HG03457 (cell line): ENCODE results near the gene IL3RA.
"Not testable (repeated sequence)": the region's sequence is repeated elsewhere in the genome, so short reads cannot be mapped to it uniquely, and the experiment has no call there.

Source experiments
- ATAC-seq: cut with Tn5 transposase; IDR thresholded peaks from one replicate; pipeline ENCODE4 v1.9.1; 2021; ENCODE audit warnings: moderate number of reproducible peaks; ENCODE audit not compliant: unreplicated experiment

Gene IL3RA

GRCh38 chrX:1336331-1336943, at the start of gene IL3RA:
TSS of gene IL3RA (plus strand) at chrX:1336785. CDS start at chrX:1341766, 4,981 bp downstream.
- ATAC-seq, result peak; percentile 50

- no peak for ATAC-seq
Measured at GRCh38 chrX:1289535-1289934, 47.0 kb upstream of the IL3RA start.

DNA sequence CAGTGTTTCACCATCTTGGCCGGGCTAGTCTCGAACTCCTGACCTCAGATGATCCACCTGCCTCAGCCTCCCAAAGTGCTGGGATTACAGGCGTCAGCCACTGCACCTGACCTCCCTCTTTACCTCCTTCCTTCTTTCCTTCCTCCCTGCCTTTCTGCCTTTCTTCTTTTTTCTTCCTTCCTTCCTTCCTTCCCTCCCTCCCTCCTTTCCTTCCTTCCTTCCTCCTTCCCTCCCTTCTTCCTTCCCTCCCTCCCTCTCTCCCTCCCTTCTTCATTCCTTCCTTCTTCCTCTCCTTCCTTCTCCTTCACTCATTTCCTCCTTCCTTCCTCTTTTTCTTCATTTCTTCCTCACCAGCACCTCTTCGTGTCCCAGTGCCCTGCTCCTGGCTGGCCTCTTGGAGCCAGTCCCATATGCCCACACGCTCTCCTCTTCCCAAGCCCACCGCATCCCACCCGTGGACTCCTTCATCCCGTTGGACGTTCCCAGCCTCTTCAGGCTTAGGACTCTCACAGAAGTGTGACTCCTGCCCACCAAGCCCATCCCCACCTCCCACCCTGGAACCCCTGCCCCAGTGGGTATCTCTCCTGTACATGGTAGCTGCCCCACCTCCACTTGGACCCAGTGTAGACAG, 45.4 kb upstream of the IL3RA start:
- ATAC-seq, result no peak

DNA sequence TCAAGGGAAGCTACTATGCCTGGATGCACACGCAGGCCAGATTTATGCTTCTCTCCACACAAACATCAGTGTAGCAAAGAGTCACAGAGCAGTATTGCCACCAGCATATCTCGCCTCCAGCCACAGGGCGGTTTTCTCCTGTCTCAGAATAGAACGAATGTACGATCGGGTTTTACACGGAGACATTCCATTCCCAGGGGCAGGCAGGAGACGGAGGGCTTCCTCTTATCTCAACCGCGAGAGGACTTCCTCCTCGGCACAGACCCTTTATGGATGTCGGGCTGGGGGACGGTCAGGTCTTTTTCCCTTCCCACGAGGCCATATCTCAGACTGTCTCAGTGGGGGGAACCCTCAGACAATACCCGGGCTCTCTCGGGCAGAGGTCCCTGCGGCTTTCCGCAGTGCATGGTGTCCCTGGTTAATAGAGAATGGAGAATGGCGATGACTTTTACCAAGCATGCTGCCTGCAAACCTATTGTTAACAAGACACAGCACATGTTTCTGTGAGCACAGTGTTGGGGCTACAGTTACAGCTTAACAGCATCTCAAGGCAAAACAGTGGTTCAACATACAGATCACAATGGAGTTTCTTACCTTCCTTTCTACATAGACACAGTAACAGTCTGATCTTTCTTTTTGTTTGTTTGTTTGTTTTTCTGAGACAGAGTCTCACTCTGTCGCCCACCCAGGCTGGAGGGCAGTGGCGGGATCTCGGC, 43.9 kb upstream of the IL3RA start:
- no peak for ATAC-seq

GRCh38 chrX:1294301-1295067, 42.1 kb upstream of the IL3RA start:
- no peak for ATAC-seq

GRCh38 chrX:1295550-1295949, 41.0 kb upstream of the IL3RA start:
- ATAC-seq, result no peak

- not testable (repeated sequence) for ATAC-seq
Measured at GRCh38 chrX:1297591-1297990, 39.0 kb upstream of the IL3RA start.

DNA sequence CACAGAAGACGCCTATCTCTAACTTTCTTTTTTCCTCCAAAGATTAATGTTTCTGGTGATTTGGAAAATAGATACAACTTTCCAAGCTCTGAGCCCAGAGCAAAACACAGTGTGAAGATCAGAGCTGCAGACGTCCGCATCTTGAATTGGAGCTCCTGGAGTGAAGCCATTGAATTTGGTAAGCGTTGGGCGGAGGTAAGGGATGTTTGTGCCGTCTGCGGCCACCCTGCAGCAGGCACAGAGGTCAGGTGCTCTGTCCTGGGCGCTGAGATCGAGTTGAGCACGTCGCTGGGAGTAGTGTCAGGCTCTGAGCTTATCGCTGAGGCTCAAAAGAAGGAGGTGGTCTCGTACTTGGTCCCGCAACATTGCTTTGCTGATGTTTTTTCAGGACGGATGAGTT, 36.1 kb upstream of the IL3RA start:
- ATAC-seq, result no peak

DNA sequence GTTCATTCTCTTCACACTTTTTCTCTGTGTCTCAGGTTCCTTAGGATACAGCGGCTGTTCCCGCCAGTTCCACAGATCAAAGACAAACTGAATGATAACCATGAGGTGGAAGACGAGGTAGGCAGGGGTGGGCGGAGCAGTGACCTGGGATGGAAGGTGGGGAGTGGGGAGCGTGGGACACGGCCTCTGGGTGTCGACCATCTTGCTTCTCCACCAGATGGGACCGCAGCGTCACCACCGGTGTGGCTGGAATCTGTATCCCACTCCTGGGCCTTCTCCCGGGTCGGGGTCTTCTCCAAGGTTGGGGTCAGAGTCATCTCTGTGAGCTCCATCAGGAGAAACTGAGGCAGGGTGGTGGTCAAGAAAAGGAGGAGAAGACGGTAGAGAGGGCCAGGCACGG, 31.2 kb upstream of the IL3RA start:
- no peak for ATAC-seq

DNA sequence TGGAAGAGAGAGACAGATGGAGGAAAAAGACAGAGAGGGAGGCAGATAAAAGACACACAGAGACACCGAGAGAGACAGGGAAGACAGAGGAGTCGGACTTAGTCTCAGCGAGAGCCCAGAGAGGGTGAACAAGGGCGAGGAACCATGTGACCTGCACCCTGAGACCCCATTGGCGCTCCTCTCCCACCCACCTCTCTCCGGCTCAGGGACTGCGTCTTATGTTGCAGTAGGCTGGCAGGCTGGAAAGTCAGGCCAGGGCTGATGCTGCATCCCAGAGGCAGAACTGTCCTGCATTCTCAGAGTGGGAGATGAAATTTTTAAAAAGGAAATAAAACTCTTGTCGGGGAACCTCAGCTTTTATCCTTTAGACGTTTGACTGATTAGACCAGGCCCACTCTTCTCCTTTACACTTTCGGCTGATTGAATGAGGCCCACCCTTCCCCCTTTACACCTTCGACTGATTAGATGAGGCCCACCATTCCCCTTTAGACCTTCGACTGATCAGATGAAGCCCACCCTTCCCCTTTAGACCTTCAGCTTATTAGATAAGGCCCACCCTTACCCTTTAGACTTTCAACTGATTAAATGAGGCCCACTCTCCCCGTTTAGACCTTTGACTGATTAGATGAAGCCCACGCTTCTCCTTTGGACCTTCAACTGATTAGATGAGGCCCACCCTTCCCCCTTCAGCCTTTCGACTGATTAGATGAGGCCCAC, 29.5 kb upstream of the IL3RA start:
- no peak for ATAC-seq

- no peak for ATAC-seq
Measured at GRCh38 chrX:1307626-1308340, 28.8 kb upstream of the IL3RA start.

GRCh38 chrX:1308476-1308875, 28.1 kb upstream of the IL3RA start:
- no peak for ATAC-seq

DNA sequence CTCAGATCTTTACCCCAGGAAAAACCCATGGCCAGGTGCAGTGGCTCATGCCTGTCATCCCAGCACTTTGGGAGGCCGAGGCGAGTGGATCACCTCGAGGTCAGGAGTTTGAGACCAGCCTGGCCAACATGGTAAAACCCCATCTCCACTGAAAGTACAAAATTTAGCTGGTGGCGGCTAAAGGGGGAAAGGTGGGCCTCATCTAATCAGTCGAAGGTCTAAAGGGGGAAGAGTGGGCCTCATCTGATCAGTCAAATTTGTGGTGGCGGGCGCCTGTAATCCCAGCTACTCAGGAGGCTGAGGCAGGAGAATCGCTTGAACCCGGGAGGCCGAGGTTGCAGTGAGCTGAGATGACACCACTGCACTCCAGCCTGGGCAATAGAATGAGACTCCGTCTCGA, 27.7 kb upstream of the IL3RA start:
- ATAC-seq, result not testable (repeated sequence)

DNA sequence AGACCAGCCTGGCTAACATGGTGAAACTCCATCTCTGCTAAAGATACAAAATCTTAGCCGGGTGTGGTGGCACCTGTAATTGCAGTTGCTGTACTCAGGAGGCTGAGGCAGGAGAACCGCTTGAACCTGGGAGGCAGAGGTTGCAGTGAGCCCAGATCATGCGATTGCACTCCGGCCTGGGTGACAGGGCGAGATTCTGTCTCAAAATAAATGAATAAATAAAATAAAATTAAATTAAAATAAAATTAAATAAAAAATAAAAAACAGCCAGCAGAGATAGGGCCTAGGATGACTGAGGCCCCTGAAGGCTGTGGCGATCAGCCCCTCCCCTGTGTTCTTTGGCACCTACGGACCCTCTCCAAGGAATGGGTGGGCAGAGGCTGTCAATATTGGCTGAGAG, 22.8 kb upstream of the IL3RA start:
- ATAC-seq, result no peak

DNA sequence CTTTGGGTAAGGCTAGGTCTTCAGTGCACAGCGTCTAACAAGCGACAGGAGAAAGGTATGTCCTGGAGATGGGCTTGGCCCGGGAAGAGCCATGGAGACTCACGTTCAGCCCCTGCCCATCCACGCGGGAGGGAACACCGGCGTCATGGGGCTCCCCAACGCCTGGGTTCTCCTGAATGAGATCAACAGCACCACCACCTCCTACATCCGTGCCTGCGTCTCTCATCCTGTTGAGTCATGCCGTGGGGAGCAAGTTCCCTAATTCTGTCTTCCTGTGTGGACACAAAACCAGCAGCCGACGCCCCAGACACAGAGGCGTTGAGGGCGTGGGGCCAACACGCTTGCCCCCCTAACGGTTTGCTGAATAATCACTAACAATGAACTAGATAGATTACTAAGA, 20.1 kb upstream of the IL3RA start:
- ATAC-seq, result no peak

GRCh38 chrX:1321674-1322073, 14.9 kb upstream of the IL3RA start:
- no peak for ATAC-seq

DNA sequence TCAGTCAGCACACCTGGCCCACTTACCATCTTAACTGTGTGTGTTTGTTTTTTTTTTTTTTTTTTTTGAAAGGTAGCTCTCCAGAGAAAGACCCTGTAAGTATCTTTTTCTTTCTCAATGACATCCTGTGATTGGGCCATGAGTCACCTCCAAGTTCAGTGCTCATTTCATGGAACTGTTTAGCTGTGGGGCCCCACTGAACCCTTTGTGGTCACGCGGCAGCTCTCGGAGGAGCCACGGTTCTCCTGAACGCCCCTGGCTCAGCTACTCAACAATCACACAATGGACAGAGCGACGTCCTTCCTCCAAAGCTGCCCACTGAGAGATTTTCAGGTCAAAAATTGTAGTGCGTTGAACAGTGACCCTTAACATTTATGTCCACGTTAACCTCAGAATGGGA, 14.2 kb upstream of the IL3RA start:
- ATAC-seq, result no peak

- ATAC-seq, result no peak
Measured at GRCh38 chrX:1323315-1323714, 13.3 kb upstream of the IL3RA start.

GRCh38 chrX:1325515-1326116, 11.0 kb upstream of the IL3RA start:
- no peak for ATAC-seq
